ENCODE measurements around the gene LTBP1. TPM values are rescaled to one million over a fixed set of nuclear protein-coding genes. Genes with fewer than 3 reads are reported as not detected.

Gene LTBP1
- total RNA-seq, 1 experiment from 2014 or later, result 119 TPM

DNA sequence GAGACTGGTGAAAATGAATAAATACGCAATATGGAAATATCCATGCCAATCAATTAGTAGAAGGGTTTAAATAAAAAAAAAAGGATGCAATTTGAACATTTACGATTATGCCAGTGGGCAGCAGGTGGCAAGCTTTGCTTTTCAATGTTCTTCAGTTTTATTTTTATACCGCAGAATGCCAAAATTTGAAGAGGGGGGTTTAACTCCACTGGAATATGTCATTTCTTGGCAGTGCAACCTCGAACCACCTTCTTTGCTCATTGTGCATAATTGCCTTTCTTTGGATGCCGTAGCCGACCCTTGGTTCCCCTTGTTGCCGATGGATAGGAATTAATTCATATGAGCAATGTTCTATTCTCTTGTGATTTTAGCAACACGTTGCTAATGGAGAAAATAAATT lies 88.0 kb downstream of the LTBP1 start:
- H3K27ac Mint-ChIP-seq (ENCODE audit: low read depth, unreplicated experiment), result no peak overlapping the region
- DNase-seq (ENCODE audit: unreplicated experiment), result peak; percentile 44
- H3K4me3 Mint-ChIP-seq (ENCODE audit: unreplicated experiment), result no peak overlapping the region

DNA sequence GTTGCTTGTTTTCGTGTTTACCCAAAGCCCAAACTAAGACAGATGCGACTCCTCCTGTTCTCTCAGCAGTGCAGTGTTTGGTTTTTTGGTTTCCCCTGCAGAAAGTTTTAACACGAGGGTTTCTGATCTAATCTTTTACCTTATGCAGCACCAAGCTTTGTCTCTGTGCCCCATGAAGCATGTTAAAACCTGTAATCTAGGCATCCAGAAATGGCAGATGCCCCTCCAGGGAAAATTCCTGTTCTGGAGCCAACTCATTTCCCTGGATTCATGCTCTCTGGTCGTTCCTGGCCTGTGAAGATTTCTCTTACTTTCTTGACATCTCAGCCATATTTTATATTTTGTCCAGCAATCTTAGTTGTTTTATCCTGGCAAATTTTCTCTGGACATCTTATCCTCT lies 91.5 kb downstream of the LTBP1 start:
- no peak overlapping the region for H3K4me3 Mint-ChIP-seq (ENCODE audit: unreplicated experiment)
- no peaks in the 10 kb centered on the region for H3K36me3 Mint-ChIP-seq (ENCODE audit: insufficient read depth, unreplicated experiment)
- ChIA-PET CTCF (interaction anchor here (0.6 to 1.1 kb wide), 2 partner anchors 265 to 403 kb away, joined by 3 to 4 read pairs; no protein-coding TSS in a partner anchor), POLR2A (no interaction called here)
- intact Hi-C loops (cut with micrococcal nuclease), result no loop called here
- no peaks in the 10 kb centered on the region for H3K27me3 Mint-ChIP-seq (ENCODE audit: insufficient read depth, unreplicated experiment)
- H3K9me3 Mint-ChIP-seq (ENCODE audit: unreplicated experiment), result peaks cover 7% of the 10 kb centered on the region
- peak; percentile 21 for DNase-seq (ENCODE audit: unreplicated experiment)
- TF ChIP-seq, protein P1, sequence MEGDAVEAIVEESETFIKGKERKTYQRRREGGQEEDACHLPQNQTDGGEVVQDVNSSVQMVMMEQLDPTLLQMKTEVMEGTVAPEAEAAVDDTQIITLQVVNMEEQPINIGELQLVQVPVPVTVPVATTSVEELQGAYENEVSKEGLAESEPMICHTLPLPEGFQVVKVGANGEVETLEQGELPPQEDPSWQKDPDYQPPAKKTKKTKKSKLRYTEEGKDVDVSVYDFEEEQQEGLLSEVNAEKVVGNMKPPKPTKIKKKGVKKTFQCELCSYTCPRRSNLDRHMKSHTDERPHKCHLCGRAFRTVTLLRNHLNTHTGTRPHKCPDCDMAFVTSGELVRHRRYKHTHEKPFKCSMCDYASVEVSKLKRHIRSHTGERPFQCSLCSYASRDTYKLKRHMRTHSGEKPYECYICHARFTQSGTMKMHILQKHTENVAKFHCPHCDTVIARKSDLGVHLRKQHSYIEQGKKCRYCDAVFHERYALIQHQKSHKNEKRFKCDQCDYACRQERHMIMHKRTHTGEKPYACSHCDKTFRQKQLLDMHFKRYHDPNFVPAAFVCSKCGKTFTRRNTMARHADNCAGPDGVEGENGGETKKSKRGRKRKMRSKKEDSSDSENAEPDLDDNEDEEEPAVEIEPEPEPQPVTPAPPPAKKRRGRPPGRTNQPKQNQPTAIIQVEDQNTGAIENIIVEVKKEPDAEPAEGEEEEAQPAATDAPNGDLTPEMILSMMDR (IDR thresholded peaks at IDR 0.05; ENCODE audit: unreplicated experiment), result no peak
- BruUV-seq (replicated peaks), result no TSS peak
- H3K4me1 Mint-ChIP-seq (ENCODE audit: insufficient read depth, unreplicated experiment), result no peaks in the 10 kb centered on the region
- no peak overlapping the region for H3K27ac Mint-ChIP-seq (ENCODE audit: low read depth, unreplicated experiment)

More for the DNA sequence above, 88.0 kb downstream of the LTBP1 start:
- POLR2A ChIA-PET, result no interaction called here
- Mint-ChIP-seq H3K4me1 (ENCODE audit: insufficient read depth, unreplicated experiment) (no peaks in the 10 kb centered on the region), H3K9me3 (ENCODE audit: unreplicated experiment) (no peaks in the 10 kb centered on the region), H3K36me3 (ENCODE audit: insufficient read depth, unreplicated experiment) (no peaks in the 10 kb centered on the region), H3K27me3 (ENCODE audit: insufficient read depth, unreplicated experiment) (no peaks in the 10 kb centered on the region)
- CTCF ChIA-PET, result interaction anchor here (0.6 to 6.0 kb wide), 50 partner anchors 8 to 639 kb away, joined by 3 to 92 read pairs (median 4); partner anchors contain the start of gene RASGRP3
- TF ChIP-seq, protein P1 (IDR thresholded peaks at IDR 0.05; ENCODE audit: unreplicated experiment), result peak; percentile 52
- no TSS peak for BruUV-seq (replicated peaks)
- intact Hi-C loops (cut with micrococcal nuclease), result loop anchor here (1.0 to 5.0 kb wide), 6 partner anchors 52 to 548 kb away; no protein-coding TSS in a partner anchor

DNA sequence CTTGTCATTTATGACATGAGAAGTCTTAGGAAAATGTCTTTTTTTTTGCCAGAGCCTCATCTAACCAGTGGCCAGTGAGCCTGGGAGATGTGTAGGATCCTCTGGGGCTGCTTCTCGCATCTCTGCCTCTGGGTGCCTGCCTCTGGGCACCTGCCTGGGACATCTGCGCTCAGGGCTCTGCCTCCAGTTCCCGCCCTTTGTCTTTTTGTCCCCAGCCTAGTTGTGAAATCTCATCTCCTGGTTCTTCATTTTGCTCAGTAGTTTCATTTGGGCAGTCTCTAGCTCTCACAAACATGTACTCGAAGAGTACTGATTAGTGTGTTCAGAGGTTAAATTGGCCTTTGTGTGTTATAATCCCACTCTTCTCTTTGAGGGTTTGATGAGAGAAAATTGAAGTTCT lies 92.0 kb downstream of the LTBP1 start:
- Mint-ChIP-seq H3K27ac (ENCODE audit: low read depth, unreplicated experiment) (no peak overlapping the region), H3K4me3 (ENCODE audit: unreplicated experiment) (no peak overlapping the region), H3K9me3 (ENCODE audit: unreplicated experiment) (peaks cover 7% of the 10 kb centered on the region), H3K27me3 (ENCODE audit: insufficient read depth, unreplicated experiment) (no peaks in the 10 kb centered on the region), H3K36me3 (ENCODE audit: insufficient read depth, unreplicated experiment) (no peaks in the 10 kb centered on the region), H3K4me1 (ENCODE audit: insufficient read depth, unreplicated experiment) (no peaks in the 10 kb centered on the region)
- no TSS peak for BruUV-seq (replicated peaks)
- intact Hi-C loops (cut with micrococcal nuclease), result no loop called here
- no peak for DNase-seq (ENCODE audit: unreplicated experiment)
- POLR2A ChIA-PET, result no interaction called here
- TF ChIP-seq, protein P1 (IDR thresholded peaks at IDR 0.05; ENCODE audit: unreplicated experiment), result no peak
- CTCF ChIA-PET, result interaction anchor here (0.6 to 2.7 kb wide), 6 partner anchors 14 to 544 kb away, joined by 3 to 8 read pairs (median 4); no protein-coding TSS in a partner anchor

DNA sequence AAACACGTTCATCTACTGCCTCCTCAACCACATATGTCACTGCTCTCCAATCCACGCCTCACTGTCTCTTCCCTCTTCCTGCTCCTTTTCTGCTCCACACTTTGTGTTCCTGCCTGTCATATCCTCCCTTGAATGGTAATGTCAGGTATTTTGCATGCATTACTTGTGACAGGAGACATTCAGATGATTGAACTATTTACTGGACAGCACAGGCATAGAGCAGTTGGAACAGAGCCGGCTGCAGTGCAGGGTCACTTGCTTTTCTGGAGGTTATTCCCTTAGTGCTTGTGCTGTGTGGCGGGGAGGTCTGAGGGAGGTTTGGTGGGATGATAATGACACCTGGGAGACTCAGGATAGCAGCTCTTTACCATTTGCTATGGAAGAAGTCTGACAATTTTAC lies 93.8 kb downstream of the LTBP1 start:
- no peaks in the 10 kb centered on the region for H3K27me3 Mint-ChIP-seq (ENCODE audit: insufficient read depth, unreplicated experiment)
- peaks cover 7% of the 10 kb centered on the region for H3K9me3 Mint-ChIP-seq (ENCODE audit: unreplicated experiment)
- no peaks in the 10 kb centered on the region for H3K4me1 Mint-ChIP-seq (ENCODE audit: insufficient read depth, unreplicated experiment)
- H3K4me3 Mint-ChIP-seq (ENCODE audit: unreplicated experiment), result no peak overlapping the region
- TF ChIP-seq, protein P1 (IDR thresholded peaks at IDR 0.05; ENCODE audit: unreplicated experiment), result no peak
- DNase-seq (ENCODE audit: unreplicated experiment), result no peak
- no peak overlapping the region for H3K27ac Mint-ChIP-seq (ENCODE audit: low read depth, unreplicated experiment)
- POLR2A ChIA-PET, result no interaction called here
- no TSS peak for BruUV-seq (replicated peaks)
- no peaks in the 10 kb centered on the region for H3K36me3 Mint-ChIP-seq (ENCODE audit: insufficient read depth, unreplicated experiment)
- intact Hi-C loops (cut with micrococcal nuclease), result no loop called here
- CTCF ChIA-PET, result interaction anchor here (0.6 to 2.7 kb wide), 11 partner anchors 8 to 543 kb away, joined by 3 to 15 read pairs (median 3); no protein-coding TSS in a partner anchor

Measured in MCF 10A (cell line).